Tibial artery (tissue), 4 donors: ENCODE results near the gene PCYT2.

Experiments used
- DNase-seq, 2 donors: peaks; one replicate each; pipeline ENCODE4 v3.0.0-alpha.2; 2019
- H3K27ac ChIP-seq, 2 donors: fragments of 200-600 bp; sonication (generic) in 1 of 2; 1 replicate in 1 of 2; 2 replicates in 1 of 2; pipeline ENCODE4 v1.5.1; 2018 to 2019; ENCODE audit warnings: mild to moderate bottlenecking in 1 of 2
- H3K27me3 ChIP-seq, 2 donors: fragments of 200-600 bp; sonication (generic) in 1 of 2; one replicate each; pipeline versions ENCODE4 v1.5.1 to v1.6.0; 2016 to 2019
- H3K36me3 ChIP-seq, 3 donors: fragments of 200-600 bp; sonication (generic) in 2 of 3; one replicate each; pipeline ENCODE4 v1.5.1; 2016 to 2019; ENCODE audit warnings: mild to moderate bottlenecking in 2 of 3
- H3K4me1 ChIP-seq, 4 donors: fragments of 200-600 bp; sonication (generic) in 2 of 4; 1 replicate in 3 of 4; 2 replicates in 1 of 4; pipeline ENCODE4 v1.5.1; 2016 to 2019
- H3K4me3 ChIP-seq, 2 donors: fragments of 200-600 bp; sonication (generic) in 1 of 2; 1 replicate in 1 of 2; 2 replicates in 1 of 2; pipeline ENCODE4 v1.5.1; 2018 to 2019; ENCODE audit warnings: mild to moderate bottlenecking in 2 of 2
- H3K9me3 ChIP-seq, 3 donors: fragments of 200-600 bp; sonication (generic) in 1 of 3; one replicate each; pipeline ENCODE4 v1.5.1; 2016 to 2019
- intact Hi-C: fragments of 100-400 bp; cut with DNase I; formaldehyde crosslinking; loops from one replicate; pipeline ENCODE4 v1.15.0; 2023; ENCODE audit warnings: low total_unique reads
- TF ChIP-seq, protein P1 (sequence below), 2 experiments: fragments of 200-600 bp in 1 of 2; fragments of 450-650 bp in 1 of 2; IDR thresholded peaks; one replicate each; pipeline ENCODE4 v1.5.1; 2017 to 2019; ENCODE audit warnings: antibody characterized with exemption in 2 of 2, mild to moderate bottlenecking in 1 of 2, moderate library complexity in 1 of 2

PCYT2 gene

DNA sequence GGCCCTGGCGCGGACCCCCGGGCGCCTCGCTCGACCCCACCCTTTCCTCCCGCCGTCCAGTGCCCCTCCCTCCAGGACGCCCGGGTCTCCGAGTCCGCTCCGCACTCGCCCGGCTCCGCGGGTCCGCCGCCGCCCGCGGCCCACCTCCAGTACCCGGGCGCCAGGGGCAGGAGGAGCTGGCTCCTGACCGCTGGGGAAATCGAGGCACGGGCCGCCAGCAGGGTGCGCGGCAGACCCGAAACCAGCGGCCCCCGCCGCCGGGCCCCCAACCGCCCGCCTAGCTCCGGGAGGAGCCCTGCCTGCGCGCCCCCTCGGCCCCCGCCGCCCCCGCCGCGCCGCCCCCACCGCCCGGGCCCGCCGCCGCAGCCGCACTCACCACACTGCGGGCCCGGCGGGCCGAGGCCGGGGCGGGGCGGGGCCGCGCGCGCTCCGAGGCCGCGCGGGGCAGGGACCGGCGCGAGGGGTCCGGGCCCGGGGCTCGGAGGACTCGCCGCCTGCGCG is 16.0 kb upstream of the PCYT2 start:
- intact Hi-C loops: no loop called here
- Histone ChIP-seq H3K4me1 (peaks cover 11 to 56% (median 47%) of the 10 kb centered on the region in 4 donors), H3K27ac (peak overlapping the region; percentile 94), H3K9me3 (no peaks in the 10 kb centered on the region), H3K4me3 (peak overlapping the region; percentile 92 to 99), H3K27me3 (peaks cover 0 to 34% of the 10 kb centered on the region in 2 donors), H3K36me3 (peaks cover 4 to 8% (median 7%) of the 10 kb centered on the region in 3 donors)
- TF ChIP-seq, protein P1, sequence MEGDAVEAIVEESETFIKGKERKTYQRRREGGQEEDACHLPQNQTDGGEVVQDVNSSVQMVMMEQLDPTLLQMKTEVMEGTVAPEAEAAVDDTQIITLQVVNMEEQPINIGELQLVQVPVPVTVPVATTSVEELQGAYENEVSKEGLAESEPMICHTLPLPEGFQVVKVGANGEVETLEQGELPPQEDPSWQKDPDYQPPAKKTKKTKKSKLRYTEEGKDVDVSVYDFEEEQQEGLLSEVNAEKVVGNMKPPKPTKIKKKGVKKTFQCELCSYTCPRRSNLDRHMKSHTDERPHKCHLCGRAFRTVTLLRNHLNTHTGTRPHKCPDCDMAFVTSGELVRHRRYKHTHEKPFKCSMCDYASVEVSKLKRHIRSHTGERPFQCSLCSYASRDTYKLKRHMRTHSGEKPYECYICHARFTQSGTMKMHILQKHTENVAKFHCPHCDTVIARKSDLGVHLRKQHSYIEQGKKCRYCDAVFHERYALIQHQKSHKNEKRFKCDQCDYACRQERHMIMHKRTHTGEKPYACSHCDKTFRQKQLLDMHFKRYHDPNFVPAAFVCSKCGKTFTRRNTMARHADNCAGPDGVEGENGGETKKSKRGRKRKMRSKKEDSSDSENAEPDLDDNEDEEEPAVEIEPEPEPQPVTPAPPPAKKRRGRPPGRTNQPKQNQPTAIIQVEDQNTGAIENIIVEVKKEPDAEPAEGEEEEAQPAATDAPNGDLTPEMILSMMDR (IDR thresholded peaks at IDR 0.05): no peak
- DNase-seq: no peak

- H3K27me3 ChIP-seq: peaks cover 0 to 31% of the 10 kb centered on the region in 2 donors
- H3K9me3 ChIP-seq: no peaks in the 10 kb centered on the region
- DNase-seq: peak; percentile 85 to 91
- H3K27ac ChIP-seq: peak overlapping the region; percentile 94
- TF ChIP-seq, protein P1 (IDR thresholded peaks at IDR 0.05): no peak
- intact Hi-C loops: no loop called here
- peaks cover 8 to 14% (median 12%) of the 10 kb centered on the region in 3 donors for H3K36me3 ChIP-seq
- peaks cover 11 to 61% (median 48%) of the 10 kb centered on the region in 4 donors for H3K4me1 ChIP-seq
- peak overlapping the region; percentile 92 to 99 for H3K4me3 ChIP-seq
Measured at GRCh38 chr17:81926451-81927151, 15.4 kb upstream of the PCYT2 start.

DNA sequence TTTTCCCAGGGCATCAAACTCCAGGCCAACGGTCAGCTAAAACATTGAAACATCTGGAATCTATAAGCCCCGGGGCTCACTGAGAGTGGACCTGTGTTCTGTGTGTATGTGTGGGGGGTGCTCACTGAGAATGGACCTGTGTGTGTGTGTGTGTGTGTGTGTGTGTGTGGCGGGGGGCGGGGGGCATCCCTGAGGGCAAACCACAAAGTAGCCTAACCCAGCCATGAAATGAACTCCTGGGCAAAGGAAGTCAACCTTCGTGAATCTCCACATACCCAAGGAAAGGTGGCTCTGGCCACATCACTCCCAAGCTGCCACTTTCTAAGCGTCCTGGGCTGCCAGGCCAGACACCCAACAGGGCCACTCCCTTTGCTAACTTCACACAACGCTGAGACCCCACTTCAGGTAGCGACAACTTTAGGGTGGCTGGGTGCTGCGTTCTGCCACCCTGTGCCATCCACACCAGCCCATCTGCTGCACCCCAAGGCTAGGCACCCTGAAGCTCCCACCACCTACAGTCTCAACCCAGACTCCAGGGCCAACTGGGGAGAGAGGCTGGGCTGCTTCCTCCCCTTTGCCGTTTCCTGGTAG is 14.8 kb upstream of the PCYT2 start:
- TF ChIP-seq, protein P1 (IDR thresholded peaks at IDR 0.05): no peak
- peaks cover 11 to 62% (median 48%) of the 10 kb centered on the region in 4 donors for H3K4me1 ChIP-seq
- intact Hi-C loops: no loop called here
- H3K9me3 ChIP-seq: no peaks in the 10 kb centered on the region
- no peak for DNase-seq
- peaks cover 8 to 19% (median 14%) of the 10 kb centered on the region in 3 donors for H3K36me3 ChIP-seq
- H3K4me3 ChIP-seq: peak overlapping the region; percentile 92 to 99
- peaks cover 0 to 26% of the 10 kb centered on the region in 2 donors for H3K27me3 ChIP-seq
- peak overlapping the region; percentile 94 for H3K27ac ChIP-seq

DNA sequence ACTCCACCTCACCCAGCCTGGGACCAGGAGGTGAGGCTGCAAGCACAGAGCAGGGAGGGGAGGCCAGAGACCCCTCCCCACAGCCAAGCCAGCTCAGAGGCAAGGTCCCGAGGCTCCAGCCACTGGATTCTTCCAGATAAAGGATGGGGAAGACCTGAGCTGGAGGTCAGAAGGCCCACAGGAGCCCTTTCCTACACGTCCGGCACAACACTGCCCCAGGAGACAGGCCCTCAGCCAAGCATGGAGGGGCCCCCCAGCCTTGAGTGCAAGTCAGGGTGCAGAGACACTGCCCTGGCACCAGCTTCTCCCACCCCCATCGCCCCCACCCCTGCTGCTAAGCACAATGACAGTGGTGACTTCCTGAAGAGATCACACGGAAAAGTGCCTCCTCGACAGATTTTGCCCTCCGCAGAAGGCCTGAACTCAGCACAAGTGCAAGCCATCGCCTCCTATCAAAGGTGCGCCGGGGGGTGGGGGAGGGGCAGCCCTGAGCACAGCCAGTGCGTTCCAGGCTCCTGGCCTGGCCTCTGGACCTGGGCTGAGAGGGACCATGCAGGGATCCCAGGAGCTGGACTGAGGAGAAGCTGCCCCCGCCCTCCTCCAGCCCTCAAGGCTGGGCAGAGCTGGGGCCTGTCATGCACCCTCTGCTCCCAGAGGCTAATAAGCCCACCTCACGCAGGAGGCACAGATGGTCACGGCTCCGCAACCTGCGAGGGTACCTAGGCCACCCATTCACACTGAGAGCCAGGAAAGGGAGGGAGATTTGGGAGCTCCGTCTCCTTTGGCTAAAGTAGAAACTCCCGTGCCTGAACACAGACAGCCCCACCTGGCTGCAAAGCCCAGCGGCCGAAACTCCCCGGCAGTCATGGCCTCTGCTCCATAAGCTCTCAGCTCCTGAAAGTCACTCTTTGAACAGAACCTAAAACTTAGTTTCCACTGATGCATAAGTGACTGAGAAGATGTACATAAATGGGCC is 13.6 kb upstream of the PCYT2 start:
- Histone ChIP-seq H3K36me3 (peaks cover 8 to 30% (median 19%) of the 10 kb centered on the region in 3 donors), H3K27me3 (peaks cover 0 to 19% of the 10 kb centered on the region in 2 donors), H3K9me3 (no peaks in the 10 kb centered on the region), H3K4me3 (no peak overlapping the region), H3K4me1 (peaks cover 11 to 67% (median 48%) of the 10 kb centered on the region in 4 donors), H3K27ac (peak overlapping the region in 1 of 2 donors; percentile 49)
- TF ChIP-seq, protein P1 (IDR thresholded peaks at IDR 0.05): no peak
- intact Hi-C loops: no loop called here
- no peak for DNase-seq
